Nephron progenitor cell (in vitro differentiated cells): ENCODE measurements around the gene NPAS1.
"Not testable (repeated sequence)": the region's sequence is repeated elsewhere in the genome, so short reads cannot be mapped to it uniquely, and the experiment has no call there.

Experiments used
- DNase-seq: peaks from one replicate; pipeline ENCODE4 v3.0.0; 2021
- H3K27ac Mint-ChIP-seq: 2 replicates; pipeline ENCODE4 v1.8.0; 2021; ENCODE audit warnings: mild to moderate bottlenecking, moderate library complexity, mixed read lengths
- H3K27me3 Mint-ChIP-seq: 2 replicates; pipeline ENCODE4 v1.8.0; 2021; ENCODE audit warnings: mild to moderate bottlenecking, low read depth, mixed read lengths; ENCODE audit not compliant: poor library complexity
- H3K36me3 Mint-ChIP-seq: 2 replicates; pipeline ENCODE4 v1.8.0; 2021; ENCODE audit warnings: low read depth, mixed read lengths
- H3K4me1 Mint-ChIP-seq: 2 replicates; pipeline ENCODE4 v1.8.0; 2021; ENCODE audit warnings: mixed read lengths
- H3K4me3 Mint-ChIP-seq: 2 replicates; pipeline ENCODE4 v1.8.0; 2021; ENCODE audit warnings: mild to moderate bottlenecking, moderate library complexity, mixed read lengths
- H3K9me3 Mint-ChIP-seq: 2 replicates; pipeline ENCODE4 v1.8.0; 2021; ENCODE audit warnings: mild to moderate bottlenecking, moderate library complexity, mixed read lengths
- TF ChIP-seq, protein P1 (sequence below): fragments of 200-600 bp; sonication (generic); IDR thresholded peaks from 2 replicates; pipeline ENCODE4 v1.5.0; 2021; ENCODE audit warnings: antibody characterized with exemption

Gene NPAS1

GRCh38 chr19:47006496-47006895 lies 13.1 kb upstream of the NPAS1 start:
- DNase-seq = no peak
- Mint-ChIP-seq H3K4me1 (peaks cover 20% of the 10 kb centered on the region), H3K36me3 (peaks cover 26% of the 10 kb centered on the region), H3K9me3 (peaks cover 15% of the 10 kb centered on the region), H3K27ac (peak overlapping the region; percentile 8), H3K4me3 (no peak overlapping the region), H3K27me3 (peaks cover 4% of the 10 kb centered on the region)
- TF ChIP-seq, protein P1, sequence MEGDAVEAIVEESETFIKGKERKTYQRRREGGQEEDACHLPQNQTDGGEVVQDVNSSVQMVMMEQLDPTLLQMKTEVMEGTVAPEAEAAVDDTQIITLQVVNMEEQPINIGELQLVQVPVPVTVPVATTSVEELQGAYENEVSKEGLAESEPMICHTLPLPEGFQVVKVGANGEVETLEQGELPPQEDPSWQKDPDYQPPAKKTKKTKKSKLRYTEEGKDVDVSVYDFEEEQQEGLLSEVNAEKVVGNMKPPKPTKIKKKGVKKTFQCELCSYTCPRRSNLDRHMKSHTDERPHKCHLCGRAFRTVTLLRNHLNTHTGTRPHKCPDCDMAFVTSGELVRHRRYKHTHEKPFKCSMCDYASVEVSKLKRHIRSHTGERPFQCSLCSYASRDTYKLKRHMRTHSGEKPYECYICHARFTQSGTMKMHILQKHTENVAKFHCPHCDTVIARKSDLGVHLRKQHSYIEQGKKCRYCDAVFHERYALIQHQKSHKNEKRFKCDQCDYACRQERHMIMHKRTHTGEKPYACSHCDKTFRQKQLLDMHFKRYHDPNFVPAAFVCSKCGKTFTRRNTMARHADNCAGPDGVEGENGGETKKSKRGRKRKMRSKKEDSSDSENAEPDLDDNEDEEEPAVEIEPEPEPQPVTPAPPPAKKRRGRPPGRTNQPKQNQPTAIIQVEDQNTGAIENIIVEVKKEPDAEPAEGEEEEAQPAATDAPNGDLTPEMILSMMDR = no peak

DNA sequence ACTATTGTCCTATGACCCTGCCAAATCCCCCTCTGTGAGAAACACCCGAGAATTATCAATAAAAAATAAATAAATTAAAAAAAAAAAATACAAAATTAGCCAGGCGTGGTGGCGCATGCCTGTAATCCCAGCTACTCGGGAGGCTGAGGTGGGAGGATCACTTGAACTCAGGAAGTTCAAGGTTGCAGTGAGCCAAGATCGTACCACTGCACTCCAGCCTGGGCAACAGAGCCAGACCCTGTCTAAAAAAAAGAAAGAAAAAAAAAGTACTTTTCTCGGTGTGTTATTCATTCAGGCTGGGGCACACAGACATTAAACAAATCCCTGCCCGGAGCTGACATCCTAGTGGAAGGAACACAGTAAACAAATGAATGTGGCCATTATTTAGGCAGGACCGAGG lies 9.1 kb upstream of the NPAS1 start:
- not testable (repeated sequence) for H3K27ac Mint-ChIP-seq, H3K4me3 Mint-ChIP-seq, DNase-seq
- Mint-ChIP-seq H3K36me3 (peaks cover 25% of the 10 kb centered on the region), H3K9me3 (peaks cover 15% of the 10 kb centered on the region), H3K27me3 (peaks cover 23% of the 10 kb centered on the region), H3K4me1 (peaks cover 13% of the 10 kb centered on the region)

- TF ChIP-seq, protein P1 = no peak
- DNase-seq = no peak
- H3K27me3 Mint-ChIP-seq = peaks cover 36% of the 10 kb centered on the region
- H3K27ac Mint-ChIP-seq = no peak overlapping the region
- H3K9me3 Mint-ChIP-seq = peaks cover 15% of the 10 kb centered on the region
- no peak overlapping the region for H3K4me3 Mint-ChIP-seq
- peaks cover 14% of the 10 kb centered on the region for H3K36me3 Mint-ChIP-seq
- H3K4me1 Mint-ChIP-seq = peaks cover 9% of the 10 kb centered on the region
These were observed 7.0 kb upstream of the NPAS1 start for GRCh38 chr19:47012617-47013016.

DNA sequence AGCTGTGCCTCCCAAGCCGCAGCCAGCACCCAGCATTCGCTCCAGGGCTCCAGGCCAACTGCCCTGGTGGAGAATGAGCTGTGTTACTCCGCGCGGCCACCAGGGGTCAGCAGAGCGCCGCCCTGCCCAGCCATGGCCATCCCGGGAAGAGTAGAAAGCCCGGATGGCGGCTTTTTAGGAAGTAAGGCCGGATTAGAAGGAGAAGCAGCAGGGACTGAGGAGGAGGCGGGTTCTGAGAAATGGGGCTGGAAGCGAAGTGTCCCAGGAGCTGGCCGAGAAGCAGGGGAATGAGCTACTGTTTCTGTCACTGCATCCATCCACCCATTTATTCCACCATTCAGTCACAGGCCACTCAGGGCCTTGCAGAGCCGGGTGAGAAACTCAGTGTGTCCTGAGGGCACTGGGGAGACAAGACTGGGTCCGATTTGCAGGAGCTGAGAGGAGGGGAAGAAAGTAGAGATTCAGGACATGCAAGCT lies 6.6 kb upstream of the NPAS1 start:
- TF ChIP-seq, protein P1 = peak; percentile 99
- H3K27ac Mint-ChIP-seq = no peak overlapping the region
- H3K36me3 Mint-ChIP-seq = peaks cover 10% of the 10 kb centered on the region
- DNase-seq = peak; percentile 88
- peaks cover 11% of the 10 kb centered on the region for H3K9me3 Mint-ChIP-seq
- H3K4me3 Mint-ChIP-seq = no peak overlapping the region
- peaks cover 40% of the 10 kb centered on the region for H3K27me3 Mint-ChIP-seq
- H3K4me1 Mint-ChIP-seq = peaks cover 9% of the 10 kb centered on the region

DNA sequence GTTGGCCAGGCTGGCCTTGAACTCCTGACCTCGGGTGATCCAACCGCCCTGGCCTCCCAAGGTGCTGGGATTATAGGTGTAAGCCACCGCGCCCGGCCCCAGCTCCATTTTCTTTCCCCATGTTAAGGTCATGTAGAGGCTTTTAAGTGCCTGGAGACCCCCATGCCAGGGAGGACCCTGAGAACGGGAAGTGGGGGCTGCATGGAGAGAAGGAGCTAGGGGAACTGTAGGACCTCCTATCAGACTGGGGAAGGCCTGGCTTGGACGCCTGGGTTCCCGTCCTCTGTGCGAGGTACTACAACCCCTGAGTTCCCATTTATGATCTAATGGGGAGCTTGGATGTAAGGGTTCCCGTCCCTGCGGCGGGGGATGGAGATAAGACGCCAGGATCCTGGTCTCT lies 714 bp upstream of the NPAS1 start:
- H3K4me3 Mint-ChIP-seq = peak overlapping the region; percentile 61
- TF ChIP-seq, protein P1 = no peak
- no peak overlapping the region for H3K27ac Mint-ChIP-seq
- H3K9me3 Mint-ChIP-seq = no peaks in the 10 kb centered on the region
- no peaks in the 10 kb centered on the region for H3K36me3 Mint-ChIP-seq
- H3K27me3 Mint-ChIP-seq = peaks cover 80% of the 10 kb centered on the region
- peaks cover 5% of the 10 kb centered on the region for H3K4me1 Mint-ChIP-seq
- DNase-seq = no peak

DNA sequence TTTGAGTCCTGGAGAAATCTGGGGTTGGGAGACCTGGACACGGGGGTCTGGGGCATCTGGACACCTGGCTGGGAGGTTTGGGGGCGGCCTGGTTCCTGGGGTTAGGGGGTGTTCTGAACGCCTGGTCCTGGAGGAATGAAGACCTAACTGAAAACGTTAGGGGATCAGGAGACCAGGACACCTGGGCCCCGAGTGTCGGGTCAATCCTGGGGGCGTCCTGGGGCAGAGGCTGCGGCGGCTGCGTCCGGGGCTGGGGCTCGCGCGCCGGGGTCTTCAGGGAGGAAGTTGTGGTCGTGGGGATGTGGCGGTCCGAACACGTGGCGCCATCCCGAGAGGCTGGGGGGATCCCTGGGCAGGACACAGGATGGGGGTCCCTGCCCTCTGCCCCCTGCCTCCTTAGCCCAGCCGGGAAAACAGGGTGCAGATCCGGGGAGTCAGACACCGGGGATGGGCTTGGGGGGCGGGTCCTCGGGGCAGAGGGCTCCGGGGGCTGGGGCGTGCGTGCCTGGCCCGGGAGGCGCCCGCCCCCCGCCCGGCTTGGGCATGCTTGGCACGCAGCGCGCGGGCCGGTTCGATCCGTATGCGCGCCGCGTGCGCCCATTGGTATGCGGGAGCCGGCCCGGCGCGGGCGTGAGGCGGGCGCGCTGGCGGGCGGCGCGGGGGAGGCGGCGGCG lies 632 bp downstream of the NPAS1 start:
- H3K4me3 Mint-ChIP-seq = peak overlapping the region; percentile 76
- H3K27ac Mint-ChIP-seq = no peak overlapping the region
- H3K36me3 Mint-ChIP-seq = no peaks in the 10 kb centered on the region
- peaks cover 5% of the 10 kb centered on the region for H3K4me1 Mint-ChIP-seq
- peak; percentile 49 for DNase-seq
- TF ChIP-seq, protein P1 = no peak
- peaks cover 90% of the 10 kb centered on the region for H3K27me3 Mint-ChIP-seq
- no peaks in the 10 kb centered on the region for H3K9me3 Mint-ChIP-seq
